GM18508 (cell line): Measurements from ENCODE around the gene MAMDC2.

ENCODE experiments used
- ATAC-seq: cut with Tn5 transposase; IDR thresholded peaks from one replicate; pipeline ENCODE4 v1.9.1; 2021; ENCODE audit warnings: moderate number of reproducible peaks; ENCODE audit not compliant: insufficient read depth, unreplicated experiment

MAMDC2 gene

DNA sequence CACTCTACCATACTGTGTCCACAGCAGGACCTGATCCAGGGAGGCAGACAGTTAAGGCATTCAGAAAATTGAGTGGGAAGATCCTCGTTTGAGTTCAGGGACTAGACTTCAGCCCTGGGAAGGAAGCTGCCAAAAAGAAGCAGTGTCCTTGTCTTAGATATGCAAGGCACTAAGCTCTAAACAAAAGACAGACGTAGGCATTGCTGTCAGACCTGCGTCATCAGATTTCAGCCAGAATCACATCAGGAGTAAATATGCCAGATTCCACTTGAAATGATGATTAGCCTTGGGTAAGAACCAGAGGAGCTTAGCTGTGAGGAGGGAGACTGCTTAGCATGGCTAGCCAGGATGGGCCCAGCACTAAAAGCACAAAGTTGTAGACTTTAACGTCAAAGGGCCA lies 56.7 kb downstream of the MAMDC2 start:
- ATAC-seq, result no peak

DNA sequence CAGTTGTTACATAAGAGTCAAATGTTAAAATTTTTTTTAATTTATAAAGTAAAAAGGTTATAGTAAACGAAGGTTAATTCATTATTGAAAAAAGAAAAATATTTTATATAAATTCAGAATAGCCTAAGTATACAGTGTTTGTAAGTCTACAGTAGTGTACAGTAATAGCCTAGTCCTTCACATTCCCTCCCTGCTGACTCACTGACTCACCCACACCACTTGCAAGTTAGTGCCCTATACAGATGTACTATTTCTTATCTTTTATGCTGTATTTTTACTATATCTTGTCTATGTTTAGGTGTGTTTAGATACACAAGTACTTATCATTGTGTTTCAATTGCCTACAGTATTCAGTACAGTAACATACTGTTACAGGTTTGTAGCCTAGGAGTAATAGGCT lies 57.6 kb downstream of the MAMDC2 start:
- no peak for ATAC-seq

- ATAC-seq, result no peak
Measured at GRCh38 chr9:70105147-70105546, 61.5 kb downstream of the MAMDC2 start.

- no peak for ATAC-seq
Measured at GRCh38 chr9:70106571-70106970, 62.9 kb downstream of the MAMDC2 start.

- no peak for ATAC-seq
Measured at GRCh38 chr9:70107558-70107957, 63.9 kb downstream of the MAMDC2 start.

GRCh38 chr9:70108181-70108580 lies 64.5 kb downstream of the MAMDC2 start:
- no peak for ATAC-seq

GRCh38 chr9:70110194-70111041 lies 66.8 kb downstream of the MAMDC2 start:
- no peak for ATAC-seq

- ATAC-seq, result no peak
Measured at GRCh38 chr9:70111042-70111602, 67.5 kb downstream of the MAMDC2 start.

DNA sequence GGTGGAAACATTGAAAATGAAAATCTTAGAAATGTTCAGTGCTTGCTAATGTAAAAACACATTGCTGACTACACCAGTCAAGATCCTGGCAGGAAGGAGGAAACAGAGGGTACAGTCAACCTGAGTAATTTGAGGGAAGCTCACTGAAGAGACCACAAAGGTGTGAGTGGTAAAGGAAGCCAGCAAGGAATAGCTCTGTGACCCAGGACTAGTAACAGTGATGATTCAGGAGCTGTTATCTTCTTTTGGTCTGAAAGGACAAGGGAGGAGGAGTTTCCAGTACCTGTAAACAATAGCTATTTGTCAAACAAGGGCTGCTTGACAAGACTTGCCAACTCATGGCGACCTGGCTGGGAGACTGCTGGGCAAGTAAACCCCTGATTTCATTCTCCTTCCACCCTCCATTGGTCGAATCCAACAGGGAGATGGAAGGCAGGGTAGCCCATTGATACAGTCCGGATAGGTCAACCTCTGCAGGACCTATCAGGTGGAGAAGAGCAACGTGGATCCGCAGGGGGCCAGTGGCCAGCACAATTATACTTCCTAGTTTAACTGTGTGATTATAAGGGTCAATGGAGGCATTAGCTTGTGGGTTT lies 68.1 kb downstream of the MAMDC2 start:
- no peak for ATAC-seq

DNA sequence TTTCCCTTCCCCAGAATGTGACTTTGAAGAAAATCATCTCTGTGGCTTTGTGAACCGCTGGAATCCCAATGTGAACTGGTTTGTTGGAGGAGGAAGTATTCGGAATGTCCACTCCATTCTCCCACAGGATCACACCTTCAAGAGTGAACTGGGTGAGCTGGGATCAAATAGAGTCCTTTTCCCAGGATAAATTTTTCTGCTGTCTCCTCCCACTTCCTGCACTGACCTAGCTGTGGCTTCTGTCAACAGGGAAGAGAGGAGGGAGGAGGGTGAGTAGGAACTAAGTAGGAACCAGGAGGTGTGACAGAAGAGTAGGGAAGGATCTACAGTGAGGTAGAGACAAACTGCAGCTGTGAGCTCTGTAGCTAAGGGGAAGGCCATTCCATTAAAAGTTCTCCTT lies 69.3 kb downstream of the MAMDC2 start:
- no peak for ATAC-seq

DNA sequence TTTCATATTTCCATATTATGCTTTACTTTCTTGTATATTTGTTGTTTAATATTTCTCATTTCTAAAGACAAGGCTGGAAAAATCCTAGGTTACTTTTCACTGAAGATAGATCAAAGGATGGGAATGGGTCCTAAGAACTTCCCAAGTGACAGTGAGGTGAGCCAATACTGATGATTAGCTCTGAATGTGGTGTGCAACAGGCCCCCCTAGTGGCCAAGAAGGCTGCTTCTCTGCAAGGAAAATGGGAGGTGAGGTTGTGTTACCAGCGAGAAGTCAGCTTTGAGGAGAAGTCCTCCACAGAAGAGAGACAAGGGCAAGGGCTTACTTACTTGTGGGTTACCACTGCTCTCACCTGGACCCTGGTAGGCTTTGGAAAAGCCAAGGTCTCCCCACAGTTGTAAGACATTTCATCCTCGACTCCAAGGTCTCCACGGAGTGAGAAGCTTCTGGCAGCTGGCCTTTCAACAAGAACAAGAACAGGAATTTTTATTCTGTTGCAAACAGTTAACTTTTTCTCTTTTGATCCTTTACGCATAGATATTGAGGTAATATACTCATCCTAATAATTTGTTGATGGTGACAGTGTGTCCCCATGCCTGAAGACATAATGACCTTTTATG lies 69.9 kb downstream of the MAMDC2 start:
- no peak for ATAC-seq

- ATAC-seq, result no peak
Measured at GRCh38 chr9:70114898-70115297, 71.2 kb downstream of the MAMDC2 start.

GRCh38 chr9:70117835-70118319 lies 74.2 kb downstream of the MAMDC2 start:
- ATAC-seq, result no peak

- no peak for ATAC-seq
Measured at GRCh38 chr9:70119786-70120185, 76.1 kb downstream of the MAMDC2 start.

GRCh38 chr9:70120834-70121510 lies 77.3 kb downstream of the MAMDC2 start:
- no peak for ATAC-seq

DNA sequence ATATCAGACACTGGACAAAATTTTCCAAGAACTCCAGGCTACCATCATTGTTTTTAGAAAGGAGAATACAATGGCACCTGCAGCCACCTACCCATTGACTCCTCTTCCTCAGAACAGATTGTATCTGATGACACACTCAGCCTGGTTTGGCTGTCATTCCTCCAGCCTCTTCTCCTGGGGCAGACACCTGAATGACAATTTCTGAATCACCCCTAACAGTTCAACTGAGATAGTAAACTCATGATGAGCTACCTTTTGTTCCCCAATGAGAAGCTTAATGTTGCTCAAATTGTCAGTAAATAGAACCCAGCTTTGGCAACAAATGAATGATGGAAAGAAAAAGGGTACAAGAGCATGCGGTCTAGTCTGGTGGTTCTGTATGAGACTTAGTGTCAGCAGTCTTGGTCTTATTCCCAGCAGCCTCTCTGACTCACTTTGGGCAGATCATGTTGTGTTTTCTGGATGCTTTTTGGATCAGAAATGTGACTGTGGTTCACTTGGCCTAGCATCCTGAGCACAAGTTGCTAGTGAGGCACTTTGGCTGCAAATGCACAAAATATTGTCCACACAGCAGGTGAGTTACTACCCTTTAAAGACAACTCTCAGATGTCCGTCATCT lies 78.3 kb downstream of the MAMDC2 start:
- ATAC-seq, result no peak

GRCh38 chr9:70123695-70124094 lies 80.0 kb downstream of the MAMDC2 start:
- ATAC-seq, result no peak

GRCh38 chr9:70125621-70126263 lies 82.1 kb downstream of the MAMDC2 start:
- no peak for ATAC-seq

DNA sequence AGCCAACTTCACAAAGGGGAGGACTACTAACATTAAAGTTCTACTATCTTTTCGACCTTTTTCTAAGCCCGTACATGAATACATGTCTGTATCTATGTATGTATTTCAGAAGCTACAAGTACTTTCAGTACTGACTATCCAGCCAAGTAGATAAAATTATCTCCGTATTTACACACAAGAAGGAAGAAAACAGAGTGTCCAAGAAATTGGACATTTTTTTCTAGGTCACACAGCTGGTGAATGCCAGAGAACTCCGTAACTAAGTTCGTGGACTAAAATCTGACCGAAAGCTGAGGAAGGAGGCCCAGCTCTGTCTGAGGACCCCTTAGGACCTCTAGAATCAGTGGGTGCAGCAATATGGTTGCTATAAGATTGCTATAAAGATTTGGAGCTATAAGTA lies 83.4 kb downstream of the MAMDC2 start:
- ATAC-seq, result no peak
